ENCODE data around the gene SIK3. TPM values are rescaled to one million over a fixed set of nuclear protein-coding genes. Genes with fewer than 3 reads are reported as not detected.

Gene SIK3
- total and polyA plus RNA-seq, 11 donors = 11.8 to 67.4 (median 38.1) TPM

GRCh38 chr11:117087446-117087845 is 10.8 kb downstream of the SIK3 start:
- Histone ChIP-seq H3K36me3 (no peaks in the 10 kb centered on the region), H3K27me3 (no peaks in the 10 kb centered on the region), H3K4me3 (no peak overlapping the region), H3K9me3 (no peaks in the 10 kb centered on the region), H3K27ac (no peak overlapping the region), H3K4me1 (peaks cover 0 to 36% (median 12%) of the 10 kb centered on the region in 12 donors)
- ATAC-seq = peak in 1 of 4 donors; percentile 25
- 67 to 82% (median 78%) methylated on average over 3 of the region's 3 CpGs for WGBS, 4 donors
- intact Hi-C loops (cut with DNase I) = no loop called here
- DNase-seq = no peak
- TF ChIP-seq CTCF (IDR thresholded peaks at IDR 0.05) = no peak

DNA sequence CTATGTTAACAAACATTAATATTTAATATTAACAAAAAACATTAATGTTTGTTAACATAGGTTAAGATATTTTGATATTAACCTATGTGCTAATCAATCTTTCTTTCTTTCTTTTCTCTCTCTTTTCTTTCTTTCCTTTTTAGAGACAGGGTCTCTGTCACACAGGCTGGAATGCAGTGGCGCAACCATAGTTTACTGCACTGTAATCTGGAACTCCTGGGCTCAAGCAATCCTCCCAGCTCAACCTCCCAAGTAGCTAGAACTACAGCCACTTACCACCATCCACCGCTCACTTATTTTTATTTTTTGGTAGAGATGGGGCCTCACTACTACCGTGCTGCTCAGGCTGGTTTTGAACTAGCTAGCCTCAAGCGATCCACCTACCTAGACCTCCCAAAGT is 13.2 kb downstream of the SIK3 start:
- no peak for ATAC-seq
- DNase-seq = no peak
- H3K4me1 ChIP-seq = peaks cover 0 to 41% (median 12%) of the 10 kb centered on the region in 12 donors
- TF ChIP-seq CTCF (IDR thresholded peaks at IDR 0.05) (no peak), POLR2A (IDR thresholded peaks at IDR 0.05) (no peak)
- 93 to 96% (median 94%) methylated on average over 4 of the region's 4 CpGs for WGBS, 4 donors
- no peaks in the 10 kb centered on the region for H3K36me3 ChIP-seq
- H3K27ac ChIP-seq = no peak overlapping the region
- H3K4me3 ChIP-seq = no peak overlapping the region
- no peaks in the 10 kb centered on the region for H3K27me3 ChIP-seq
- no peaks in the 10 kb centered on the region for H3K9me3 ChIP-seq
- intact Hi-C loops (cut with DNase I) = no loop called here

DNA sequence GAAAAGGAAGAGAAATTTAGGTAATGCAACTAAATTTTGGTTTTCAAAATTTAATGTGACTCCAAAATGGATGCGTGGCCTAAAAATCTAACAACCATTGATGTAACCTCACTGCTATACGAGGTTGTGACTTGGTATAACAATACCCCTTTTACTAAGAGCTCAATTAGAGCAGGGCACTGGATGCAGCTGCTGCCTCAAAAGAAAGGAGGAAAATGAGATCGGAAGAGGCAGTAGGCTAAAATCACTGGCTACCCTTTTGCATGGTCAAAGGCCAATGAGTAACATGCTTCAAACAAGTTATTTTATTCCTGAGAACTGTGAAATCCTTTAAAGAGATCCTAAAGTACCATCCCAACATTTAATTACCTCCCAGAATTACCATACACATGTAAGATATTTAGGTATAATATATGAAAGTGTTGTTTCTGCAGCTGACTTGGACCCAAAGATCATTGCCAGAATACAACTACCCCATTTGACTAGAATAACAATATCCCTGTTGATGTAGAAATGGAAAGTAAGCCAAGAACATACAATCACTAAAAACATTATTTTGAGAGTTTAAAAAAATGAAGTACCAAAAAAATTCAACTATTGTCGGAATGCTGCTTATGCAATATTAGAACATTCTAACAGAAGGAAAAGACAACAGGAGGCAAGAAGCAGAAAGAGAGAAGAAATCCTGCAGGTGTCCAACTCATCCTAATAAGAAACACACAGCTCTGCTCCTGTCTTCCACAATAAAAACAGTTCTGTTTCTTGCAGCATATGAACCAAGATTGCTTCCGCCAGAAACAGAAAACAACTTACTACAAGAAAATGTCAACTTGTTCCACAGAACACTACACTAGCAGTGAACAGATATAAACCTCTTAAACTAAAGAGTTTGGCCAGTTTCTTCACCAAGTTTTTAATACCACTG is 15.0 kb downstream of the SIK3 start:
- 72 to 82% (median 77%) methylated on average over 5 of the region's 5 CpGs for WGBS, 4 donors
- Histone ChIP-seq H3K4me3 (no peak overlapping the region), H3K27ac (peak overlapping the region in 2 of 12 donors; percentile 9 to 46), H3K9me3 (no peaks in the 10 kb centered on the region), H3K27me3 (no peaks in the 10 kb centered on the region), H3K4me1 (peaks cover 0 to 50% (median 12%) of the 10 kb centered on the region in 12 donors), H3K36me3 (no peaks in the 10 kb centered on the region)
- intact Hi-C loops (cut with DNase I) = no loop called here
- ATAC-seq (no peak), DNase-seq (no peak)
- no peak for TF ChIP-seq CTCF (IDR thresholded peaks at IDR 0.05)
- TF ChIP-seq POLR2A (IDR thresholded peaks at IDR 0.05) = no peak

- no peaks in the 10 kb centered on the region for H3K36me3 ChIP-seq
- no peaks in the 10 kb centered on the region for H3K27me3 ChIP-seq
- peaks cover 0 to 63% (median 21%) of the 10 kb centered on the region in 12 donors for H3K4me1 ChIP-seq
- ATAC-seq (no peak), DNase-seq (no peak)
- H3K27ac ChIP-seq = no peak overlapping the region
- no peak for TF ChIP-seq POLR2A (IDR thresholded peaks at IDR 0.05)
- TF ChIP-seq CTCF (IDR thresholded peaks at IDR 0.05) = no peak
- H3K9me3 ChIP-seq = no peaks in the 10 kb centered on the region
- WGBS, 4 donors = 98 to 100% (median 98%) methylated on average over 1 of the region's 1 CpG
- H3K4me3 ChIP-seq = no peak overlapping the region
- intact Hi-C loops (cut with DNase I) = no loop called here
These were observed 16.3 kb downstream of the SIK3 start for GRCh38 chr11:117081908-117082307.

All from heart left ventricle (tissue), 16 donors.